DOHH2 (cell line): ENCODE data around the gene RIPK4.

Experiments used
- H3F3A ChIP-seq: fragments of 200-600 bp; sonication (generic), shearing (Covaris generic); 2 replicates; pipeline ENCODE4 v1.6.0; 2016; ENCODE audit warnings: antibody characterized with exemption, mild to moderate bottlenecking; ENCODE audit not compliant: control insufficient read depth, insufficient read depth
- H3K27ac ChIP-seq: fragments of 200-600 bp; sonication (generic); 2 replicates; pipeline ENCODE4 v1.5.1; 2014; ENCODE audit warnings: low read depth, mild to moderate bottlenecking, low read length, moderate library complexity
- H3K27me3 ChIP-seq: fragments of 200-600 bp; sonication (generic); 2 replicates; pipeline ENCODE4 v1.6.1; 2014; ENCODE audit warnings: mild to moderate bottlenecking, low read length, mixed read lengths; ENCODE audit not compliant: control insufficient read depth
- H3K36me3 ChIP-seq: fragments of 200-600 bp; sonication (generic); 2 replicates; pipeline ENCODE4 v1.6.1; 2014; ENCODE audit warnings: mild to moderate bottlenecking, low read length, moderate library complexity, mixed read lengths; ENCODE audit not compliant: control insufficient read depth
- H3K4me1 ChIP-seq: fragments of 200-600 bp; sonication (generic); 2 replicates; pipeline ENCODE4 v1.6.1; 2014; ENCODE audit warnings: mild to moderate bottlenecking, low read length, mixed read lengths; ENCODE audit not compliant: control insufficient read depth
- H3K4me2 ChIP-seq: fragments of 200-600 bp; sonication (generic); 2 replicates; pipeline ENCODE4 v1.6.0; 2014; ENCODE audit warnings: mild to moderate bottlenecking, low read length, moderate library complexity
- H3K4me3 ChIP-seq: fragments of 200-600 bp; sonication (generic); 2 replicates; pipeline ENCODE4 v1.5.1; 2014; ENCODE audit warnings: mild to moderate bottlenecking, low read length, mixed read lengths
- H3K79me2 ChIP-seq: fragments of 200-600 bp; sonication (generic); 2 replicates; pipeline ENCODE4 v1.6.1; 2014; ENCODE audit warnings: mild to moderate bottlenecking, low read length, mixed read lengths; ENCODE audit not compliant: control insufficient read depth
- H3K9me2 ChIP-seq: fragments of 200-600 bp; sonication (generic); replicated peaks from 2 replicates; pipeline ENCODE4 v1.6.1; 2014; ENCODE audit warnings: mild to moderate bottlenecking, low read length, mixed read lengths; ENCODE audit not compliant: control insufficient read depth
- H3K9me3 ChIP-seq: fragments of 200-600 bp; sonication (generic); 2 replicates; pipeline ENCODE4 v1.6.1; 2014; ENCODE audit warnings: antibody characterized with exemption, low read length, mixed read lengths; ENCODE audit not compliant: control insufficient read depth, insufficient read depth
- H4K20me1 ChIP-seq: fragments of 200-600 bp; sonication (generic); 2 replicates; pipeline ENCODE4 v1.6.0; 2014; ENCODE audit warnings: low read depth, mild to moderate bottlenecking, antibody characterized with exemption, low read length, moderate library complexity; ENCODE audit not compliant: control insufficient read depth, insufficient read depth
- EZH2phosphoT487 ChIP-seq: fragments of 200-600 bp; sonication (generic); IDR thresholded peaks from 2 replicates; pipeline ENCODE4 v1.6.1; 2017; ENCODE audit warnings: borderline replicate concordance, mild to moderate bottlenecking, antibody characterized with exemption, low read length, moderate library complexity, mixed read lengths
- TF ChIP-seq, protein P1 (sequence below): fragments of 200-600 bp; sonication (generic); IDR thresholded peaks from one replicate; pipeline ENCODE4 v1.5.1; 2014; ENCODE audit warnings: antibody characterized with exemption, mild to moderate bottlenecking, low read depth, low read length; ENCODE audit not compliant: poor library complexity, severe bottlenecking

RIPK4 gene

DNA sequence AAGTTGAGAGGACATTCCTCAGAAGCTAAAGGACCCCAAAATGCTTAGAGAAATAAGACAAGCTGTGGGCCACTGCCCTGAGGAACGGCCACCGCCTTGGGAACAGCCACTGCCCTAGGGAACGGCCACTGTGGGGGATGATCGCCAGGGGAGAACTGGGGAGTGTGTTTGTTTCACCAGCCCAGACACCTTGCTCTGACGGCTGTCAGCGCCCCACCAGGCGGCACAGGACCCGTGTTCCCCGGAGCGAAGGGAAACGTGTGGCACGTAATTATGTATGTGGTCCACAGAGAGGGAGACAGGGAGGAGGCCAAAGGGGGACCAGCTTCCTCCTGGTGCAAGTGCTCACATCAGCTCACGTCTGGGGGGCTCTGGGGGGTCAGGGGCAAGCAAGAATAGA is 45.8 kb upstream of the RIPK4 start:
- no peaks in the 10 kb centered on the region for H3K9me2 ChIP-seq
- H3K79me2 ChIP-seq: peaks cover 78% of the 10 kb centered on the region
- H4K20me1 ChIP-seq: peaks cover 16% of the 10 kb centered on the region; the same call in 1 of the 2 replicates
- H3K27ac ChIP-seq: no peak overlapping the region
- peaks cover 11% of the 10 kb centered on the region for H3K4me1 ChIP-seq
- no peak overlapping the region for H3K4me3 ChIP-seq
- peaks cover 11% of the 10 kb centered on the region for H3F3A ChIP-seq
- no peak for TF ChIP-seq EZH2phosphoT487
- TF ChIP-seq, protein P1, sequence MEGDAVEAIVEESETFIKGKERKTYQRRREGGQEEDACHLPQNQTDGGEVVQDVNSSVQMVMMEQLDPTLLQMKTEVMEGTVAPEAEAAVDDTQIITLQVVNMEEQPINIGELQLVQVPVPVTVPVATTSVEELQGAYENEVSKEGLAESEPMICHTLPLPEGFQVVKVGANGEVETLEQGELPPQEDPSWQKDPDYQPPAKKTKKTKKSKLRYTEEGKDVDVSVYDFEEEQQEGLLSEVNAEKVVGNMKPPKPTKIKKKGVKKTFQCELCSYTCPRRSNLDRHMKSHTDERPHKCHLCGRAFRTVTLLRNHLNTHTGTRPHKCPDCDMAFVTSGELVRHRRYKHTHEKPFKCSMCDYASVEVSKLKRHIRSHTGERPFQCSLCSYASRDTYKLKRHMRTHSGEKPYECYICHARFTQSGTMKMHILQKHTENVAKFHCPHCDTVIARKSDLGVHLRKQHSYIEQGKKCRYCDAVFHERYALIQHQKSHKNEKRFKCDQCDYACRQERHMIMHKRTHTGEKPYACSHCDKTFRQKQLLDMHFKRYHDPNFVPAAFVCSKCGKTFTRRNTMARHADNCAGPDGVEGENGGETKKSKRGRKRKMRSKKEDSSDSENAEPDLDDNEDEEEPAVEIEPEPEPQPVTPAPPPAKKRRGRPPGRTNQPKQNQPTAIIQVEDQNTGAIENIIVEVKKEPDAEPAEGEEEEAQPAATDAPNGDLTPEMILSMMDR: no peak
- H3K9me3 ChIP-seq: no peaks in the 10 kb centered on the region
- H3K27me3 ChIP-seq: no peaks in the 10 kb centered on the region
- H3K4me2 ChIP-seq: no peak overlapping the region
- H3K36me3 ChIP-seq: peaks cover 88% of the 10 kb centered on the region

DNA sequence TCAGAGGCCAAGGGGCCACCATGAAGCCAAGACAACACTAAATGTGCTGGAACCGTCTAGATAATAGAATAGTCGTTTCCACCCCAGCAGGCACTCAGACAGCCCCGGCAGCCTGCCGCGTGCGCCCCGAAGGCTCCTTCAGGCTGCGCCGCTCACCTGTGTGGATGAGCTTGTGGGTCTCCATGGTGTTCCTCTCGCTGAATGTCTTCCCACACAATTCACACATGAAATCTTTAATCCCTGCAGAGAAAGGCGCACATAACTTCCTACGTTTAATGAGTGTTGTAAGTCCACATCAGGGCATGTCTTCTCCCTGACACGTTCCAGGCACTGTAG is 43.7 kb upstream of the RIPK4 start:
- peaks cover 14% of the 10 kb centered on the region; the same call in 1 of the 2 replicates for H4K20me1 ChIP-seq
- H3K27me3 ChIP-seq: no peaks in the 10 kb centered on the region
- peaks cover 79% of the 10 kb centered on the region for H3K79me2 ChIP-seq
- peaks cover 83% of the 10 kb centered on the region for H3K36me3 ChIP-seq
- H3K4me1 ChIP-seq: no peaks in the 10 kb centered on the region
- peaks cover 3% of the 10 kb centered on the region; the same call in 1 of the 2 replicates for H3F3A ChIP-seq
- no peaks in the 10 kb centered on the region for H3K9me2 ChIP-seq
- H3K4me3 ChIP-seq: no peak overlapping the region
- H3K9me3 ChIP-seq: no peaks in the 10 kb centered on the region
- no peak overlapping the region for H3K4me2 ChIP-seq
- H3K27ac ChIP-seq: no peak overlapping the region
- TF ChIP-seq, protein P1: no peak
- TF ChIP-seq EZH2phosphoT487: no peak

DNA sequence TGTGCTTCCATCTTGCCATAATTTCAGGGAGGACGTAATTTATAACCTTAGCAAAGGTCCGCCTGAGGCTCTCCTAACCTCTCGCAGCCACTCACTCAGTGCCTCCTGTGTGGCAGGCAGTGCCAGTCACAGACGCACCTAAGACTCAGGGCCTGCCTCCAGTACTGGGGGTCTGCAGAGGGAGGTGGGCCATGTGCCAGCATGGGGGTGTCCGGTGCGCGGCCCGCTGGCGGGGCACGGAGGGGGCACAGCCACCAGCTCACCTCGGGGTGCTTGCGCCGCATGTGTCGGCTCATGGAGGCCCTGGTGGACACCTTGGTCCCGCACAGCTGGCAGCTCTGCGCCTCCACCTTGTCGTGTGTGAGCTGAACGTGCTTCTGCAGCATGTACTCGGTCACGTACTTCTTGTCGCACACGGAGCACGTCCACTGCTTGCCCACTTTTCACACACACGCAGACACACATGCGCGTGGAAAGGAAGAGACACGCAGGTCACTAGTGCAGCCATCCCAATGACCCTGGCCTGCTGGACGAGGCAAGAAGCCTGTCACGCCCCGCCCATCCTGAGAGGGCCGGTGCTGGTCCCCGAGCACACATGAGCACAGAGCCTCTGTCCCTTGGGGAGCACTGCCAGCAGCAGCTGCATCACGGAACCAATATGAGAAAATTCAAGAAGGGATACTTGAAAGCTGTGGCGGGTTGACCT is 43.2 kb upstream of the RIPK4 start:
- H3K27me3 ChIP-seq: no peaks in the 10 kb centered on the region
- no peak for TF ChIP-seq EZH2phosphoT487
- TF ChIP-seq, protein P1: no peak
- no peak overlapping the region for H3K27ac ChIP-seq
- H3F3A ChIP-seq: peaks cover 3% of the 10 kb centered on the region; the same call in 1 of the 2 replicates
- H3K36me3 ChIP-seq: peaks cover 83% of the 10 kb centered on the region
- peaks cover 79% of the 10 kb centered on the region for H3K79me2 ChIP-seq
- H3K4me1 ChIP-seq: no peaks in the 10 kb centered on the region
- H4K20me1 ChIP-seq: peaks cover 16% of the 10 kb centered on the region; the same call in 1 of the 2 replicates
- no peaks in the 10 kb centered on the region for H3K9me2 ChIP-seq
- no peaks in the 10 kb centered on the region for H3K9me3 ChIP-seq
- no peak overlapping the region for H3K4me3 ChIP-seq
- H3K4me2 ChIP-seq: no peak overlapping the region
